GM21619 (cell line): ENCODE results near the gene PRDM16.

ENCODE experiments used
- ATAC-seq: cut with Tn5 transposase; IDR thresholded peaks from one replicate; pipeline ENCODE4 v1.9.1; 2021; ENCODE audit not compliant: unreplicated experiment

The PRDM16 gene

GRCh38 chr1:3068564-3069431, at the start of gene PRDM16:
PRDM16 (plus strand) TSS chr1:3069203; CDS start chr1:3069260, 57 bp downstream.
- ATAC-seq, result no peak

DNA sequence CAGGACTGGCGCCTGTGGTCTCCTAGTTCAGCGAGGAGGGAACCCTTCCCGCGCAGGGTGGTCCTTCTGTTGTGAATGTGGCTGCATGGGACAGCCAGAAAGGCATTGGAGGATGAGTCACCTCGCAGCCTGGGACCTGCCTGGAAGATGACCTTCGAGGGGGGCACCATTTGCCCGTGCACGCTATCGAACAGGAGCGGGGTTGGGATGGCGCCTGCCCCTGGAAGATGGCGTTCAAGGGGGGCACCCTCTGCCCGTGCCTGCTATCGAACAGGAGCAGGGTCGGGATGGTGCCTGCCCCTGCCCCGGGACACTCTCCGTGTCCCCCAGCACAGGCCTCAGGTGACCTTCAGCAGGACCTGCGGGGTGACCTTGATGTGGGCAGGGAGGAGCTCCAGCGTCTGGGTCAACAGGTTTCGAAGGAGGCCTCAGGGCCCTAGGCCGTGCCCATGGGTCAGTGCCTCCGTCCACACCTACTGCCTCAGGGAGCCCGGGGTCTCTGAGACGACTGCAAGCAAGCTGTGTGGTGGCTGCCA, 49.4 kb upstream of the PRDM16 start:
- ATAC-seq, result no peak

DNA sequence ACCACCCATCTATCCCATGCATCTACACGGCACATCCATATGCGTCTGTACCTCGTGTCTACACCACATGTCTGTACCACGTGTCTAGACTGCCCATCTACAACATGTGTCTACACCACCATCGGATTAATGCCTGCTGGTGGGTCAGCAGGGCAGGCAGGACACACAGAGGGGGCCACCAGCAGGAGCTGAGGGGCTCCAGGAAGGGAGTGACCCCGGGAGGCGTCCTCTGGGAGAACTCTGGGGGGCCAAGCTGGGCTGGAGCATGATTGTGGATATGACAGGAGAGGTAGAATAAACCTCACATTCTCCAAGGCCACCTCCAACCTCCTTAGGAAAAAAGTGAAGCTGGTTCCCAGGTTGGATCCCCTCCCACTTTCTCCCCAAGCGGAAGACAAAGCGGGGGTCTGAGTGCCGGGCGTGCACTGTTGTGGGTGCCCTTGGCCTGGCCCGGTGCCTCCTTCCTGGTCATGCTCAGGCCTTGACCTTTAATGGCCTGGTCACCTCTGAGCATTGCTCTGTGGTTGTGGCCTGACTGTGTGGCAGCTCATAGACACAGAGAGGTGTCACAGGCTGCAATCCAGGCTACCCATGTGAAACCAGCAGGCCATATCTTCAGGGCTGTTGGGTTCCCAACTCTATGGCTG, 48.6 kb upstream of the PRDM16 start:
- ATAC-seq, result no peak

- no peak for ATAC-seq
Observed at GRCh38 chr1:3021233-3021671, 47.8 kb upstream of the PRDM16 start, which contains the start of gene ACTRT2. ACTRT2 (plus strand) TSS chr1:3021467; CDS start chr1:3021687, 220 bp downstream.

GRCh38 chr1:3021801-3022401, 47.1 kb upstream of the PRDM16 start:
- ATAC-seq, result no peak

GRCh38 chr1:3022511-3022973, 46.5 kb upstream of the PRDM16 start:
- no peak for ATAC-seq

- ATAC-seq, result no peak
Observed at GRCh38 chr1:3022976-3023375, 46.0 kb upstream of the PRDM16 start.

DNA sequence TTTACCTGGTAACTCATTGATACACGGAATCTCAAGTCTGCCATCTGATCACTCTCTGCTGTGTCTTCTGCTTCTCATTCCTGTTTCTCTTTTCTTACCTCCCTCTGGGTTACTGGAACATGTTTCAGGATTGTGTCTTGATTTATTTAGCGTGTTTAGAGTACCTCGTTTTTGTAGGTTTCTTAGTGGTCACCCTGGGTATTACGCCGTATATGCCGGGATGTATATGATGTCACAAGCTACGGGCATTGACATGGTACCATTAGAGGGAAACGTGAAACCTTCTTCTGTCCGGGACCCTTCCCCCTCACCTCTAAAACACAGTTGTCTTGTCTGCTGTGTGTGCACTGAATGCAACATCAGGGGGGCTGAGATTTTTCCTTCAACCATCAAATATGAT, 45.0 kb upstream of the PRDM16 start:
- no peak for ATAC-seq

GRCh38 chr1:3024588-3024987, 44.4 kb upstream of the PRDM16 start:
- ATAC-seq, result no peak

GRCh38 chr1:3026124-3026523, 42.9 kb upstream of the PRDM16 start:
- no peak for ATAC-seq

- no peak for ATAC-seq
Observed at GRCh38 chr1:3026581-3027391, 42.2 kb upstream of the PRDM16 start.

DNA sequence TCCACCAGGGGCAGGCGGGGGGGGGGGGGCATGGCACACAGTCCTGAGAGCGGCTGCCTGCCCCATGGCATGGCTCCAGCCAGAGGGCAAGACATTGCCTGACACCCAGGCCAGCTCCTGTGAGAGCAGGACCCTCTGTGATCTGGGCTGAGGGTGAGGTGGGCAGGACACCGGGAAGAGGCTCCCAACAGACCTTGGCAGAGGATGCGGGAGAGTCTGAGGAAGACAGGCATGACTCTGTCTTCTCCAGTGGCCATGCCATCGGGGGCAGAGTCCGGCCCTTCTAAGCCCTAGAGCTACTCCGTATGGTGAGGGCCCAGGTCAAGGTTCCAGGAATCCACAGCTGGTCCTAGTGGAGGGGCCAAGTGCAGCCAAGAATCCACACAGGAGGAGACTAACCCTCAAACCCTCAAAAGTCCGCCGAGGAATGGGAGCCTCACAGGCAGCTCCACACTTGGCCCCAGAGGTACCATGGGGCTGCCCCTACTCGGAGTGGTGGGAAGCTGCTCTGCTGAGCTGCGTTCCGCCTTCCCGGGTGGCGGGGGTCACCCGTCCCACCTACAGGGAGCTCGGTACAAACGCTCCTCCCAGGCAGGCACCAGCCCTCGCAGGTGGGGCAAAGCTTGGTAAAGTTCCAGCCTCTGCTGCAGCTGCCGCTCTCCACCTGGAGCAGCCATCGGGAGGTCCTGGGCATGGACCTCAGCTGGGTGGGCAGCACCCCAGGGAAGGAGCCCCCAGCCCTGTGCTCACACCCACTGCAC, 41.2 kb upstream of the PRDM16 start:
- ATAC-seq, result no peak

- no peak for ATAC-seq
Observed at GRCh38 chr1:3028531-3029282, 40.3 kb upstream of the PRDM16 start.

- no peak for ATAC-seq
Observed at GRCh38 chr1:3029481-3029961, 39.5 kb upstream of the PRDM16 start.

- ATAC-seq, result no peak
Observed at GRCh38 chr1:3029991-3030662, 38.9 kb upstream of the PRDM16 start.

DNA sequence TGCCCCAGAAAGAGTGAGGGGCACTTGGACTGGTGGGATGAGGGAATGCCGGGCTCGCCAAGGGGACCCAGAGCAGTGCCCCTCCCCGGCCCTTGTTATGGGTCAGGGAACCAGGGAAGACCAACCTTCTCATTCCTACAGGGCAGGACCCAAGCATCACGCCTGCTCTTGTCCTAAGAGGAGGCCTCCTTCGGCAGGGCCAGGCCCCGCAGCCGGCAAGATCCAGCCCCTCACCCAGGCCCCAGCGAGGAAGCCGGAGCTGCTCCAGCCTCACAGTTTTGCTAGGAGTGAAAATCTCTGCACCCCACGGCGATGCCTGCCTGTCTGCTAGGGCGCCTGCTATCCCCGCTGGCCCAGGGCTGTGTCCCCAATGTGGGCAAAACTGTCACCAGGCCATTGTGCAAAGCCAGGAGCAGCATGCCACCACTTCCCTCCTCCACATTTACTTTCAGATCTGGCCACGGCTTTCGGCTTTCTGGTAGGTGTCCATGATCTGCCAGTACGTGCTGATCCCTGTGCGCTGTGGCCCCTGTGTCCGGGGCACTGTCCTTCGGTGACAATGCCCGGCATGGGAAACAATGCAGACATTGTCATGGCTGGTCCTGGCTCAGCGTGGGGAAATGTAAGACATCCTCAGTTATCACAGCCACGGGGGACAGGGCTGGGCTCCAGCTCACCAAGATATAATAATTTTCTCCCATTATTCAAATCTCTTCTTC, 38.2 kb upstream of the PRDM16 start:
- no peak for ATAC-seq

DNA sequence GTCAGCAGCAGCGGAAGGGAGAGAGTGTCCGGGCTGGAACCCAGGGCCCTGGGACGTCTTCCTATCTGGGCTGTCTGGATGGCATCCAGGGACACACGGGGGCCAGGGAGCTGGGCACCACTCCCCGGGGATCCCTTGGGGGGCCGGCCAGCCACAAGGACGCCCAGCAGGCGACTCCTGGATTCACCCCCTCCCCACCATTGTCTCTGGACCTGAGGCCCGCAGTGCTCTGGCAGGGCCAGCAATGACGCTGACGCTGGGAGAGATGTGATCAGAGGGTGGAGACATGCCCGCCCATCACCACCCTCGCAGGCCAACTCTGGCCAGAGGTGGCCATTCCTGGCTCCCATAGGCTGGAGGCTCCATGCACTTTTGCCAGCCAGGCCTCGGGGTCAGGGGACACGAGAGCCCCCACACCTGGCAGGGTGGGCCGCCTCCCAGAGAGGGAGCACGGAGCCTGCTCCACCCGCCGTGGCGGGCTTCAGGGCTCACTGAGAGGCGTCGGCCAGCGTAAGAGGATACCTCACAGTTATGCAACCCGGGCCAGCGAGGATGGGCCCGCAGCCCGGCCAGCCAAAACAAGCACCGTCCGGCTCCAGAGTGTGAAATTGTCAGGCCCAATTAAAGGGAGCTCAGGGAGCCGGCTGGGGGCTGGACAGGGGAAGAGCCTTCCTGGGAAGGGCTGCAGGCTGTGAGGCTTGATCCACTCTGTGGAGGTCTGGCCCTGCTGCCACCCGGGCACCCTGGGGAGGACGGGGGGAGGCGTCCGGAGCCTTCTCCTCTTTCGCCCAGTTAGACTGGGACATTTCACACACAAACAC, 37.4 kb upstream of the PRDM16 start:
- no peak for ATAC-seq
